Activated CD8-positive, alpha-beta memory T cell treated with anti-CD3 and anti-CD28 coated beads, Interleukin-2, amount 10 ng/mL, durations not matched to agents 7 days and 5 days (primary cell): Measurements from ENCODE around the gene XPC. TPM values are rescaled to one million over a fixed set of nuclear protein-coding genes. Genes with fewer than 3 reads are reported as not detected.
"Not testable (repeated sequence)": the region's sequence is repeated elsewhere in the genome, so short reads cannot be mapped to it uniquely, and the experiment has no call there.

ENCODE experiments used
- ATAC-seq: fragments of 150-1000 bp; cut with Tn5 transposase; one replicate; pipeline ENCODE4 v1.10.0; 2021; ENCODE audit warnings: moderate library complexity
- CTCF ChIA-PET: fragments of 350-600 bp; sonication (Branson Sonifier 250); formaldehyde crosslinking; loops from one replicate; lab custom pipeline; 2021; ENCODE audit warnings: antibody characterized with exemption; lab: Charles Lee
- DNase-seq: peaks from one replicate; pipeline ENCODE4 v3.0.0-alpha.2; 2020
- H3K27ac Mint-ChIP-seq: one replicate; pipeline ENCODE4 v1.8.0; 2021; ENCODE audit warnings: mild to moderate bottlenecking, mixed read lengths
- H3K27me3 Mint-ChIP-seq: one replicate; pipeline ENCODE4 v1.8.0; 2021; ENCODE audit warnings: mixed read lengths
- H3K36me3 Mint-ChIP-seq: one replicate; pipeline ENCODE4 v1.8.0; 2021; ENCODE audit warnings: mild to moderate bottlenecking, mixed read lengths
- H3K4me1 Mint-ChIP-seq: one replicate; pipeline ENCODE4 v1.8.0; 2021; ENCODE audit warnings: mixed read lengths
- H3K4me3 Mint-ChIP-seq: one replicate; pipeline ENCODE4 v1.8.0; 2021; ENCODE audit warnings: mild to moderate bottlenecking, moderate library complexity, mixed read lengths
- H3K9me3 Mint-ChIP-seq: one replicate; pipeline ENCODE4 v1.8.0; 2022; ENCODE audit warnings: low read depth, mixed read lengths
- total RNA-seq, 2 experiments: library from RNA; stranded (reverse); gene quantifications; one replicate each; pipeline ENCODE4 v1.2.3, GENCODE V29; 2021

XPC gene
- total RNA-seq, 2 experiments from 2014 or later = 36.0 to 39.5 TPM

- H3K27me3 Mint-ChIP-seq, DNase-seq, H3K4me3 Mint-ChIP-seq, H3K27ac Mint-ChIP-seq, H3K9me3 Mint-ChIP-seq, ATAC-seq: not testable (repeated sequence)
- H3K4me1 Mint-ChIP-seq = peaks cover 34% of the 10 kb centered on the region
- CTCF ChIA-PET = interaction anchor here (0.7 to 1.1 kb wide), 2 partner anchors 22 to 25 kb away, joined by 3 read pairs; no protein-coding TSS in a partner anchor
- peaks cover 14% of the 10 kb centered on the region for H3K36me3 Mint-ChIP-seq
Observed at GRCh38 chr3:14120921-14121448, 57.4 kb downstream of the XPC start.

- CTCF ChIA-PET = interaction anchor here (1.9 kb wide), 1 partner anchor 224 kb away, joined by 4 read pairs; no protein-coding TSS in a partner anchor
- no peak overlapping the region for H3K4me3 Mint-ChIP-seq
- H3K4me1 Mint-ChIP-seq = peaks cover 32% of the 10 kb centered on the region
- peak; percentile 37 for DNase-seq
- no peaks in the 10 kb centered on the region for H3K9me3 Mint-ChIP-seq
- H3K36me3 Mint-ChIP-seq = peaks cover 15% of the 10 kb centered on the region
- H3K27me3 Mint-ChIP-seq = no peaks in the 10 kb centered on the region
- ATAC-seq = no peak
- peak overlapping the region; percentile 9 for H3K27ac Mint-ChIP-seq
Observed at GRCh38 chr3:14120111-14120920, 58.1 kb downstream of the XPC start.

- Mint-ChIP-seq H3K36me3 (peaks cover 15% of the 10 kb centered on the region), H3K4me3 (no peak overlapping the region), H3K27me3 (no peaks in the 10 kb centered on the region), H3K9me3 (no peaks in the 10 kb centered on the region), H3K4me1 (peaks cover 32% of the 10 kb centered on the region), H3K27ac (no peak overlapping the region)
- CTCF ChIA-PET = interaction anchor here (1.9 kb wide), 1 partner anchor 223 kb away, joined by 4 read pairs; no protein-coding TSS in a partner anchor
- DNase-seq (peak; percentile 28), ATAC-seq (no peak)
Observed at GRCh38 chr3:14119651-14120050, 58.8 kb downstream of the XPC start.

GRCh38 chr3:14118400-14119381, 59.7 kb downstream of the XPC start:
- H3K4me1 Mint-ChIP-seq = peaks cover 29% of the 10 kb centered on the region
- no peak overlapping the region for H3K27ac Mint-ChIP-seq
- DNase-seq (peak; percentile 34), ATAC-seq (no peak)
- no peak overlapping the region for H3K4me3 Mint-ChIP-seq
- H3K9me3 Mint-ChIP-seq = no peaks in the 10 kb centered on the region
- H3K36me3 Mint-ChIP-seq = peaks cover 17% of the 10 kb centered on the region
- H3K27me3 Mint-ChIP-seq = no peaks in the 10 kb centered on the region
- CTCF ChIA-PET = interaction anchor here (0.9 to 1.9 kb wide), 3 partner anchors 222 to 223 kb away, joined by 3 to 4 read pairs (median 3); no protein-coding TSS in a partner anchor

- CTCF ChIA-PET = interaction anchor here (0.9 to 1.2 kb wide), 3 partner anchors 221 to 556 kb away, joined by 3 read pairs; no protein-coding TSS in a partner anchor
- H3K27me3 Mint-ChIP-seq = no peaks in the 10 kb centered on the region
- H3K4me1 Mint-ChIP-seq = peaks cover 19% of the 10 kb centered on the region
- DNase-seq = no peak
- H3K9me3 Mint-ChIP-seq = no peaks in the 10 kb centered on the region
- no peak overlapping the region for H3K27ac Mint-ChIP-seq
- peaks cover 25% of the 10 kb centered on the region for H3K36me3 Mint-ChIP-seq
- no peak overlapping the region for H3K4me3 Mint-ChIP-seq
- no peak for ATAC-seq
Observed at GRCh38 chr3:14117468-14118399, 60.7 kb downstream of the XPC start.

- H3K27ac Mint-ChIP-seq = no peak overlapping the region
- CTCF ChIA-PET = interaction anchor here (0.8 to 3.6 kb wide), 5 partner anchors 10 to 218 kb away, joined by 3 to 23 read pairs (median 5); partner anchors contain the start of genes CHCHD4, LSM3, TMEM43 and XPC
Observed at GRCh38 chr3:14113965-14114635, 64.3 kb downstream of the XPC start.

GRCh38 chr3:14110699-14111098, 67.7 kb downstream of the XPC start:
- Mint-ChIP-seq H3K4me1 (peaks cover 2% of the 10 kb centered on the region), H3K9me3 (no peaks in the 10 kb centered on the region), H3K4me3 (no peak overlapping the region), H3K27me3 (no peaks in the 10 kb centered on the region), H3K27ac (no peak overlapping the region), H3K36me3 (peaks cover 25% of the 10 kb centered on the region)
- DNase-seq (no peak), ATAC-seq (no peak)
- CTCF ChIA-PET = no interaction called here

More at GRCh38 chr3:14113965-14114635, 64.3 kb downstream of the XPC start:
- Mint-ChIP-seq H3K4me3 (no peak overlapping the region), H3K27me3 (no peaks in the 10 kb centered on the region), H3K9me3 (no peaks in the 10 kb centered on the region), H3K36me3 (peaks cover 25% of the 10 kb centered on the region), H3K4me1 (peaks cover 2% of the 10 kb centered on the region)
- ATAC-seq = no peak
- no peak for DNase-seq

GRCh38 chr3:14109821-14110220, 68.6 kb downstream of the XPC start:
- H3K27me3 Mint-ChIP-seq, H3K4me3 Mint-ChIP-seq, CTCF ChIA-PET, H3K27ac Mint-ChIP-seq, DNase-seq, ATAC-seq, H3K9me3 Mint-ChIP-seq, H3K4me1 Mint-ChIP-seq: not testable (repeated sequence)
- peaks cover 23% of the 10 kb centered on the region for H3K36me3 Mint-ChIP-seq

- Mint-ChIP-seq H3K4me3 (no peak overlapping the region), H3K4me1 (no peaks in the 10 kb centered on the region), H3K27ac (no peak overlapping the region), H3K9me3 (peaks cover 2% of the 10 kb centered on the region), H3K36me3 (no peaks in the 10 kb centered on the region), H3K27me3 (peaks cover 52% of the 10 kb centered on the region)
- ATAC-seq = no peak
- DNase-seq = no peak
- CTCF ChIA-PET = no interaction called here
Observed at GRCh38 chr3:14097616-14098391, 80.6 kb downstream of the XPC start.

GRCh38 chr3:14096742-14097141, 81.7 kb downstream of the XPC start:
- Mint-ChIP-seq H3K4me1 (no peaks in the 10 kb centered on the region), H3K27me3 (peaks cover 48% of the 10 kb centered on the region), H3K36me3 (no peaks in the 10 kb centered on the region)

More at GRCh38 chr3:14096742-14097141, 81.7 kb downstream of the XPC start:
- no peak overlapping the region for H3K4me3 Mint-ChIP-seq
- ATAC-seq = no peak
- peaks cover 2% of the 10 kb centered on the region for H3K9me3 Mint-ChIP-seq
- DNase-seq = no peak
- CTCF ChIA-PET = no interaction called here
- H3K27ac Mint-ChIP-seq = no peak overlapping the region
